CD4-positive, CD25-positive, alpha-beta regulatory T cell (primary cell): ENCODE results near the gene FNIP1. TPM values are rescaled to one million over a fixed set of nuclear protein-coding genes. Genes with fewer than 3 reads are reported as not detected.

Experiments used
- ATAC-seq, 2 donors: fragments of 150-1000 bp; cut with Tn5 transposase; one replicate each; pipeline ENCODE4 v1.10.0; 2021; ENCODE audit warnings: low read depth in 2 of 2, moderate number of reproducible peaks in 2 of 2, moderate library complexity in 1 of 2
- DNase-seq, 3 donors: peaks; one replicate each; pipeline versions ENCODE4 v3.0.0 to v3.0.0-alpha.2; 2012 to 2022; ENCODE audit warnings: mixed read lengths in 1 of 3
- H3K27ac ChIP-seq: one replicate; pipeline ENCODE4 v1.7.0; 2013; ENCODE audit warnings: mild to moderate bottlenecking, low read length; ENCODE audit not compliant: insufficient read depth, poor library complexity, severe bottlenecking
- H3K27me3 ChIP-seq: one replicate; pipeline ENCODE4 v1.7.0; 2013; ENCODE audit warnings: low read length; ENCODE audit not compliant: control insufficient read depth, insufficient read depth
- H3K36me3 ChIP-seq: one replicate; pipeline ENCODE4 v1.7.0; 2013; ENCODE audit warnings: mild to moderate bottlenecking, low read length, moderate library complexity; ENCODE audit not compliant: control insufficient read depth, insufficient read depth
- H3K4me1 ChIP-seq: 2 replicates; pipeline ENCODE4 v1.7.0; 2013; ENCODE audit warnings: mild to moderate bottlenecking, low read length; ENCODE audit not compliant: insufficient read depth, control insufficient read depth, poor library complexity, severe bottlenecking
- H3K4me3 ChIP-seq: one replicate; pipeline ENCODE4 v1.7.0; 2013; ENCODE audit warnings: low read depth, mild to moderate bottlenecking, low read length, moderate library complexity
- H3K9me3 ChIP-seq, 2 experiments: 1 replicate in 1 of 2; 2 replicates in 1 of 2; pipeline ENCODE4 v1.7.0; 2013; ENCODE audit warnings: low read length in 2 of 2, mild to moderate bottlenecking in 1 of 2, moderate library complexity in 1 of 2; ENCODE audit not compliant: control insufficient read depth in 2 of 2
- H3K27ac Mint-ChIP-seq, 3 donors: one replicate each; pipeline ENCODE4 v1.8.0; 2020 to 2022; ENCODE audit warnings: mild to moderate bottlenecking in 3 of 3, mixed read lengths in 3 of 3, moderate library complexity in 2 of 3
- H3K27me3 Mint-ChIP-seq: one replicate; pipeline ENCODE4 v1.8.0; 2022; ENCODE audit warnings: mild to moderate bottlenecking, mixed read lengths
- H3K36me3 Mint-ChIP-seq: one replicate; pipeline ENCODE4 v1.8.0; 2020; ENCODE audit warnings: mixed read lengths
- H3K4me1 Mint-ChIP-seq, 4 donors: one replicate each; pipeline ENCODE4 v1.8.0; 2020 to 2022; ENCODE audit warnings: mixed read lengths in 4 of 4, mild to moderate bottlenecking in 1 of 4
- H3K4me3 Mint-ChIP-seq, 4 donors: one replicate each; pipeline ENCODE4 v1.8.0; 2020 to 2022; ENCODE audit warnings: mild to moderate bottlenecking in 4 of 4, mixed read lengths in 4 of 4, moderate library complexity in 3 of 4
- H3K9me3 Mint-ChIP-seq, 7 donors: one replicate each; pipeline ENCODE4 v1.8.0; 2020 to 2022; ENCODE audit warnings: mixed read lengths in 7 of 7, mild to moderate bottlenecking in 3 of 7, moderate library complexity in 2 of 7
- polyA plus RNA-seq, 4 donors: library from polyadenylated mRNA; unstranded; fragments of 300-500 nt; fragmentation: Illumina TruSeq; gene quantifications; one replicate each; pipeline ENCODE4 v1.2.3, GENCODE V29; 2021
- total RNA-seq: library from RNA; stranded (reverse); gene quantifications from one replicate; pipeline ENCODE4 v1.2.3, GENCODE V29; 2022

FNIP1 gene
- total and polyA plus RNA-seq, 5 donors from 2014 or later = 10.0 to 33.2 (median 14.1) TPM

- Histone ChIP-seq H3K4me3 (no peak overlapping the region), H3K27me3 (no peaks in the 10 kb centered on the region), H3K27ac (no peak overlapping the region), H3K4me1 (peaks cover 18% of the 10 kb centered on the region), H3K9me3 (no peaks in the 10 kb centered on the region), H3K36me3 (no peaks in the 10 kb centered on the region)
- no peaks in the 10 kb centered on the region for H3K27me3 Mint-ChIP-seq
- ATAC-seq = no peak
- H3K27ac Mint-ChIP-seq = peak overlapping the region in 1 of 3 donors; percentile 69
- peaks cover 17% of the 10 kb centered on the region for H3K36me3 Mint-ChIP-seq
- H3K9me3 Mint-ChIP-seq = peaks cover 0 to 4% (median 0%) of the 10 kb centered on the region in 7 donors
- H3K4me1 Mint-ChIP-seq = peaks cover 25 to 79% (median 60%) of the 10 kb centered on the region in 4 donors
- no peak overlapping the region for H3K4me3 Mint-ChIP-seq
- no peak for DNase-seq
Measured at GRCh38 chr5:131611064-131611381, 185.8 kb downstream of the FNIP1 start.

GRCh38 chr5:131610198-131611063 is 186.4 kb downstream of the FNIP1 start:
- H3K27ac ChIP-seq = no peak overlapping the region
- no peaks in the 10 kb centered on the region for H3K9me3 ChIP-seq
- Mint-ChIP-seq H3K27ac (peak overlapping the region in 2 of 3 donors; percentile 69 to 75), H3K4me1 (peaks cover 25 to 76% (median 57%) of the 10 kb centered on the region in 4 donors), H3K36me3 (peaks cover 15% of the 10 kb centered on the region), H3K4me3 (peak overlapping the region in 1 of 4 donors; percentile 8), H3K9me3 (peaks cover 0 to 4% (median 0%) of the 10 kb centered on the region in 7 donors), H3K27me3 (no peaks in the 10 kb centered on the region)
- H3K4me1 ChIP-seq = peaks cover 13% of the 10 kb centered on the region
- H3K36me3 ChIP-seq = no peaks in the 10 kb centered on the region
- ATAC-seq = no peak
- H3K27me3 ChIP-seq = no peaks in the 10 kb centered on the region
- no peak overlapping the region for H3K4me3 ChIP-seq
- DNase-seq = no peak

GRCh38 chr5:131609774-131610173 is 187.0 kb downstream of the FNIP1 start:
- Mint-ChIP-seq H3K4me1 (peaks cover 26 to 75% (median 58%) of the 10 kb centered on the region in 4 donors), H3K9me3 (no peaks in the 10 kb centered on the region), H3K4me3 (peak overlapping the region in 1 of 4 donors; percentile 8), H3K27me3 (no peaks in the 10 kb centered on the region), H3K36me3 (peaks cover 9% of the 10 kb centered on the region), H3K27ac (peak overlapping the region in 1 of 3 donors; percentile 55)
- H3K4me1 ChIP-seq = peaks cover 13% of the 10 kb centered on the region
- DNase-seq (no peak), ATAC-seq (no peak)
- no peaks in the 10 kb centered on the region for H3K27me3 ChIP-seq
- no peak overlapping the region for H3K4me3 ChIP-seq
- no peaks in the 10 kb centered on the region for H3K9me3 ChIP-seq
- no peak overlapping the region for H3K27ac ChIP-seq
- H3K36me3 ChIP-seq = no peaks in the 10 kb centered on the region

- Mint-ChIP-seq H3K9me3 (no peaks in the 10 kb centered on the region), H3K27me3 (no peaks in the 10 kb centered on the region), H3K27ac (peak overlapping the region in 2 of 3 donors; percentile 59 to 71), H3K4me3 (peak overlapping the region in 1 of 4 donors; percentile 60), H3K4me1 (peaks cover 27 to 72% (median 62%) of the 10 kb centered on the region in 4 donors), H3K36me3 (peaks cover 12% of the 10 kb centered on the region)
- no peak for DNase-seq
- H3K4me1 ChIP-seq = peaks cover 11% of the 10 kb centered on the region
- no peaks in the 10 kb centered on the region for H3K9me3 ChIP-seq
- no peak overlapping the region for H3K27ac ChIP-seq
- no peak for ATAC-seq
- no peak overlapping the region for H3K4me3 ChIP-seq
- no peaks in the 10 kb centered on the region for H3K36me3 ChIP-seq
- no peaks in the 10 kb centered on the region for H3K27me3 ChIP-seq
Measured at GRCh38 chr5:131608597-131608996, 188.2 kb downstream of the FNIP1 start.

GRCh38 chr5:131607903-131608540 is 188.8 kb downstream of the FNIP1 start:
- H3K4me3 Mint-ChIP-seq = no peak overlapping the region
- peaks cover 12% of the 10 kb centered on the region for H3K36me3 Mint-ChIP-seq

GRCh38 chr5:131607418-131607817 is 189.4 kb downstream of the FNIP1 start:
- Mint-ChIP-seq H3K4me3 (peak overlapping the region in 1 of 4 donors; percentile 9), H3K4me1 (peaks cover 27 to 66% (median 56%) of the 10 kb centered on the region in 4 donors), H3K9me3 (no peaks in the 10 kb centered on the region), H3K36me3 (peaks cover 12% of the 10 kb centered on the region), H3K27ac (peak overlapping the region in 1 of 3 donors; percentile 59), H3K27me3 (no peaks in the 10 kb centered on the region)
- Histone ChIP-seq H3K4me1 (peaks cover 10% of the 10 kb centered on the region), H3K27me3 (no peaks in the 10 kb centered on the region), H3K9me3 (no peaks in the 10 kb centered on the region), H3K27ac (no peak overlapping the region), H3K36me3 (peaks cover 1% of the 10 kb centered on the region), H3K4me3 (no peak overlapping the region)
- DNase-seq (no peak), ATAC-seq (no peak)

More at GRCh38 chr5:131607903-131608540, 188.8 kb downstream of the FNIP1 start:
- no peaks in the 10 kb centered on the region for H3K9me3 Mint-ChIP-seq
- no peaks in the 10 kb centered on the region for H3K9me3 ChIP-seq
- no peaks in the 10 kb centered on the region for H3K27me3 ChIP-seq
- no peak overlapping the region for H3K27ac ChIP-seq
- no peak for ATAC-seq
- no peak for DNase-seq
- H3K27me3 Mint-ChIP-seq = no peaks in the 10 kb centered on the region
- peaks cover 10% of the 10 kb centered on the region for H3K4me1 ChIP-seq
- H3K4me3 ChIP-seq = no peak overlapping the region
- peak overlapping the region in 2 of 3 donors; percentile 59 to 71 for H3K27ac Mint-ChIP-seq
- H3K4me1 Mint-ChIP-seq = peaks cover 27 to 69% (median 60%) of the 10 kb centered on the region in 4 donors
- no peaks in the 10 kb centered on the region for H3K36me3 ChIP-seq

- Mint-ChIP-seq H3K9me3 (no peaks in the 10 kb centered on the region), H3K27ac (peak overlapping the region in 2 of 3 donors; percentile 25 to 83), H3K4me3 (peak overlapping the region in 2 of 4 donors; percentile 4 to 64), H3K27me3 (no peaks in the 10 kb centered on the region), H3K4me1 (peaks cover 23 to 54% (median 45%) of the 10 kb centered on the region in 4 donors), H3K36me3 (peaks cover 16% of the 10 kb centered on the region)
- Histone ChIP-seq H3K27ac (no peak overlapping the region), H3K4me1 (peaks cover 10% of the 10 kb centered on the region), H3K27me3 (no peaks in the 10 kb centered on the region), H3K36me3 (peaks cover 6% of the 10 kb centered on the region), H3K9me3 (no peaks in the 10 kb centered on the region), H3K4me3 (no peak overlapping the region)
- ATAC-seq (no peak), DNase-seq (no peak)
Measured at GRCh38 chr5:131605086-131605485, 191.7 kb downstream of the FNIP1 start.
